A549 (cell line): ENCODE results near the gene TRIM2. TPM values are rescaled to one million over a fixed set of nuclear protein-coding genes. Genes with fewer than 3 reads are reported as not detected.

ENCODE experiments used
- ATAC-seq, 2 experiments: fragments of 200-7000 bp in 1 of 2; fragments of >200 bp in 1 of 2; cut with Nextera tagmentation in 1 of 2; cut with Tn5 transposase in 1 of 2; 3 replicates each; pipeline versions ENCODE4 v1.8.0 to v1.9.1; 2018 to 2020; ENCODE audit warnings: mild to moderate bottlenecking in 1 of 2, moderate library complexity in 1 of 2
- CTCF ChIA-PET: fragments of 300-600 bp; sonication (Branson Sonifier 250); formaldehyde crosslinking; extraction: SDS; loops from one replicate; lab custom pipeline; 2021; ENCODE audit warnings: antibody characterized with exemption, inconsistent platforms; lab: Yijun Ruan, JAX
- POLR2A ChIA-PET: fragments of 350-600 bp; formaldehyde crosslinking; extraction: SDS; loops from one replicate; lab custom pipeline; 2021; ENCODE audit warnings: antibody characterized with exemption, inconsistent platforms; lab: Yijun Ruan, JAX
- DNase-seq, 2 experiments: peaks; one replicate each; pipeline versions ENCODE4 v3.0.0 to v3.0.0-alpha.2; 2011 to 2016; ENCODE audit warnings: low read depth in 1 of 2, low spot score in 1 of 2
- FAIRE-seq: peaks from 2 replicates; lab custom pipeline; 2011; peaks lifted over from hg19 to GRCh38; lab: Jason Lieb, UNC
- H3K27ac ChIP-seq, 2 experiments: fragments of >200 bp; sonication (Bioruptor Twin); formaldehyde crosslinking; 3 replicates each; pipeline ENCODE4 v1.5.1; 2016 to 2017
- H3K4me1 ChIP-seq: fragments of >200 bp; sonication (Bioruptor Twin); formaldehyde crosslinking; 3 replicates; pipeline ENCODE4 v1.6.1; 2016
- H3K4me2 ChIP-seq: fragments of >200 bp; sonication (Bioruptor Twin); formaldehyde crosslinking; 3 replicates; pipeline ENCODE4 v1.6.1; 2016
- H3K4me3 ChIP-seq: fragments of >200 bp; sonication (Bioruptor Twin); formaldehyde crosslinking; 3 replicates; pipeline ENCODE4 v1.5.1; 2016
- H3K9me3 ChIP-seq: fragments of >200 bp; sonication (Bioruptor Twin); formaldehyde crosslinking; 3 replicates; pipeline ENCODE4 v1.6.1; 2016
- BCL3 ChIP-seq: fragments of >200 bp; sonication (Bioruptor Twin); formaldehyde crosslinking; IDR thresholded peaks from 3 replicates; pipeline ENCODE4 v1.6.1; 2016
- CBX2 ChIP-seq: fragments of 200-600 bp; sonication (generic); IDR thresholded peaks from 2 replicates; pipeline ENCODE4 v1.6.1; 2016; ENCODE audit warnings: low read depth, mild to moderate bottlenecking, borderline replicate concordance
- CEBPB ChIP-seq, 2 experiments: fragments of >200 bp in 1 of 2; sonication (Bioruptor Twin) in 1 of 2; formaldehyde crosslinking in 1 of 2; IDR thresholded peaks; 2 replicates each; pipeline ENCODE4 v1.6.1; 2012 to 2016
- CHD2 ChIP-seq: fragments of 150-350 bp; IDR thresholded peaks from 2 replicates; pipeline ENCODE4 v1.6.1; 2014; ENCODE audit warnings: low read length; ENCODE audit not compliant: partially characterized antibody
- CHD4 ChIP-seq: fragments of 200-600 bp; sonication (generic); IDR thresholded peaks from 2 replicates; pipeline ENCODE4 v1.6.1; 2016; ENCODE audit warnings: antibody characterized with exemption, mild to moderate bottlenecking, borderline replicate concordance
- EP300 ChIP-seq, 2 experiments: fragments of >200 bp; sonication (Bioruptor Twin); formaldehyde crosslinking; IDR thresholded peaks; 2 replicates in 1 of 2; 3 replicates in 1 of 2; pipeline ENCODE4 v1.6.1; 2016 to 2017
- ESRRA ChIP-seq: fragments of 150-350 bp; IDR thresholded peaks from 2 replicates; pipeline ENCODE4 v1.6.1; 2014; ENCODE audit warnings: mild to moderate bottlenecking, low read length, borderline replicate concordance
- FOSL2 ChIP-seq, 2 experiments: fragments of 450-650 bp in 1 of 2; fragments of >200 bp in 1 of 2; sonication (Bioruptor Twin) in 1 of 2; formaldehyde crosslinking; IDR thresholded peaks; 2 replicates each; pipeline versions ENCODE4 v1.5.0 to v1.6.1; 2016 to 2020; ENCODE audit warnings: mild to moderate bottlenecking in 1 of 2, moderate library complexity in 1 of 2
- GATA3 ChIP-seq: IDR thresholded peaks from 2 replicates; pipeline ENCODE4 v1.6.1; 2012; ENCODE audit warnings: borderline replicate concordance
- HES2 ChIP-seq: fragments of >200 bp; sonication (Bioruptor Twin); formaldehyde crosslinking; IDR thresholded peaks from 2 replicates; pipeline ENCODE4 v1.6.1; 2016
- HMGXB4 ChIP-seq: fragments of 250-450 bp; sonication (Bioruptor Pico); IDR thresholded peaks from 2 replicates; pipeline ENCODE4 v1.5.0; 2021; ENCODE audit warnings: mild to moderate bottlenecking, moderate library complexity, borderline replicate concordance
- HOXA7 ChIP-seq: fragments of 250-450 bp; sonication (Bioruptor Pico); IDR thresholded peaks from 2 replicates; pipeline ENCODE4 v1.5.0; 2020; ENCODE audit warnings: mild to moderate bottlenecking, moderate library complexity
- HOXB13 ChIP-seq: fragments of 250-450 bp; sonication (Bioruptor Pico); IDR thresholded peaks from 2 replicates; pipeline ENCODE4 v1.5.0; 2020; ENCODE audit warnings: low read depth, mild to moderate bottlenecking, moderate library complexity
- HOXB5 ChIP-seq: fragments of 250-450 bp; sonication (Bioruptor Pico); IDR thresholded peaks from 2 replicates; pipeline ENCODE4 v1.5.0; 2020; ENCODE audit warnings: mild to moderate bottlenecking, moderate library complexity
- KDM1A ChIP-seq: fragments of 200-600 bp; sonication (generic); IDR thresholded peaks from 2 replicates; pipeline ENCODE4 v1.6.1; 2016; ENCODE audit warnings: low read depth, mild to moderate bottlenecking
- MAFK ChIP-seq: fragments of 450-650 bp; IDR thresholded peaks from 2 replicates; pipeline ENCODE4 v1.6.1; 2014; ENCODE audit not compliant: partially characterized antibody
- MAZ ChIP-seq: fragments of 150-350 bp; IDR thresholded peaks from 2 replicates; pipeline ENCODE4 v1.6.1; 2014; ENCODE audit warnings: antibody characterized with exemption, low read depth, low read length, borderline replicate concordance
- NFE2L2 ChIP-seq: fragments of 150-350 bp; conservative IDR thresholded peaks from 2 replicates; pipeline ENCODE4 v1.6.1; 2014; ENCODE audit warnings: low read length
- NPAS2 ChIP-seq: fragments of 250-450 bp; sonication (Bioruptor Pico); IDR thresholded peaks from 2 replicates; pipeline ENCODE4 v1.8.0; 2022; ENCODE audit warnings: mild to moderate bottlenecking, moderate library complexity, borderline replicate concordance
- PBX3 ChIP-seq: IDR thresholded peaks from 2 replicates; pipeline ENCODE4 v1.6.1; 2012
- SMC3 ChIP-seq: fragments of >200 bp; sonication (Bioruptor Twin); formaldehyde crosslinking; IDR thresholded peaks from 3 replicates; pipeline ENCODE4 v1.6.1; 2018; ENCODE audit warnings: inconsistent platforms
- SREBF2 ChIP-seq: fragments of 450-650 bp; IDR thresholded peaks from 2 replicates; pipeline ENCODE4 v1.6.1; 2014; ENCODE audit warnings: mild to moderate bottlenecking, moderate library complexity
- TFCP2L1 ChIP-seq: fragments of 250-450 bp; sonication (Bioruptor Pico); IDR thresholded peaks from 2 replicates; pipeline ENCODE4 v1.5.0; 2021; ENCODE audit warnings: mild to moderate bottlenecking
- TP53 ChIP-seq: fragments of 250-450 bp; sonication (Bioruptor Pico); IDR thresholded peaks from 2 replicates; pipeline ENCODE4 v1.5.0; 2021; ENCODE audit warnings: mild to moderate bottlenecking, moderate library complexity
- USF2 ChIP-seq: fragments of 450-650 bp; IDR thresholded peaks from 2 replicates; pipeline ENCODE4 v1.6.1; 2014; ENCODE audit warnings: antibody characterized with exemption
- ZFP36 ChIP-seq: fragments of 450-650 bp; IDR thresholded peaks from 2 replicates; pipeline ENCODE4 v1.6.1; 2014; ENCODE audit warnings: borderline replicate concordance; ENCODE audit not compliant: partially characterized antibody
- ZNF302 ChIP-seq: fragments of 250-450 bp; sonication (Bioruptor Pico); IDR thresholded peaks from 2 replicates; pipeline ENCODE4 v1.9.0; 2021; ENCODE audit warnings: inconsistent platforms, mild to moderate bottlenecking, moderate library complexity
- WGBS: methylation state at CpG from one replicate; pipeline ENCODE4 v1.1.6; 2017; ENCODE audit errors: missing lambda C conversion rate; 5-methylcytosine and 5-hydroxymethylcytosine counted together
- polyA plus RNA-seq, 4 experiments: library from polyadenylated mRNA; depleted of rRNA in 3 of 4; stranded (reverse); fragments of >200 nt; fragmentation: RNase III in 1 of 4; extraction: RNeasy Plus Mini Kit Qiagen cat#74134 plus additional on column Dnase treatment in 1 of 4; gene quantifications; 2 replicates in 3 of 4; 3 replicates in 1 of 4; pipeline ENCODE4 v1.2.3, GENCODE V29; 2011 to 2017

The TRIM2 gene
- polyA plus RNA-seq, 2 of the 4 experiments (the other 2 are of a cell fraction), result 0.92 to 1.4 TPM

GRCh38 chr4:153215921-153216320, 11.7 kb downstream of the TRIM2 start (continued):
- no peak for TF ChIP-seq HMGXB4 (CRISPR knock-in tag)
- TF ChIP-seq TFCP2L1 (CRISPR knock-in tag), result no peak
- TF ChIP-seq CHD2, result no peak
- TF ChIP-seq SMC3, result no peak
- no peak for TF ChIP-seq CEBPB (IDR thresholded peaks at IDR 0.05)

- no peak for FAIRE-seq
- no peaks in the 10 kb centered on the region for H3K9me3 ChIP-seq
- TF ChIP-seq EP300 (IDR thresholded peaks at IDR 0.05), result no peak
- TF ChIP-seq MAFK, result no peak
- no peak for TF ChIP-seq CHD2
- no peak for TF ChIP-seq NFE2L2
- no peak for TF ChIP-seq HOXA7 (CRISPR knock-in tag)
- TF ChIP-seq HES2, result no peak
- TF ChIP-seq NPAS2 (CRISPR knock-in tag), result no peak
- no peak for TF ChIP-seq CHD4
- no peak for TF ChIP-seq USF2
These were observed 12.3 kb downstream of the TRIM2 start for GRCh38 chr4:153216546-153216945.

GRCh38 chr4:153217440-153217839, 13.2 kb downstream of the TRIM2 start:
- Histone ChIP-seq H3K27ac (no peak overlapping the region), H3K4me1 (no peaks in the 10 kb centered on the region), H3K9me3 (no peaks in the 10 kb centered on the region), H3K4me3 (no peak overlapping the region), H3K4me2 (no peak overlapping the region)
- TF ChIP-seq ZNF302 (CRISPR knock-in tag) (no peak), CBX2 (no peak), SREBF2 (no peak), GATA3 (no peak), PBX3 (no peak)
- ChIA-PET POLR2A (no interaction called here), CTCF (no interaction called here)
- ATAC-seq (no peak), FAIRE-seq (no peak), DNase-seq (no peak)

More at GRCh38 chr4:153216546-153216945, 12.3 kb downstream of the TRIM2 start:
- DNase-seq (no peak), ATAC-seq (no peak)
- no peak overlapping the region for H3K27ac ChIP-seq
- H3K4me3 ChIP-seq, result no peak overlapping the region
- H3K4me1 ChIP-seq, result no peaks in the 10 kb centered on the region
- H3K4me2 ChIP-seq, result no peak overlapping the region
- ChIA-PET CTCF (no interaction called here), POLR2A (no interaction called here)
- 56% methylated on average over 4 of the region's 4 CpGs for WGBS

GRCh38 chr4:153218961-153219360, 14.7 kb downstream of the TRIM2 start:
- CTCF ChIA-PET, result no interaction called here
- POLR2A ChIA-PET, result no interaction called here
- 73% methylated on average over 3 of the region's 3 CpGs for WGBS
- no peak overlapping the region for H3K4me3 ChIP-seq
- DNase-seq (no peak), ATAC-seq (no peak), FAIRE-seq (no peak)
- H3K9me3 ChIP-seq, result no peaks in the 10 kb centered on the region
- no peaks in the 10 kb centered on the region for H3K4me1 ChIP-seq
- H3K4me2 ChIP-seq, result no peak overlapping the region
- no peak overlapping the region for H3K27ac ChIP-seq
- TF ChIP-seq KDM1A, result no peak
- TF ChIP-seq MAZ, result no peak
- TF ChIP-seq ZFP36, result no peak
- no peak for TF ChIP-seq TP53 (CRISPR knock-in tag)
- no peak for TF ChIP-seq GATA3
- TF ChIP-seq NFE2L2, result no peak
- TF ChIP-seq HMGXB4 (CRISPR knock-in tag), result no peak
- no peak for TF ChIP-seq ESRRA
- TF ChIP-seq HOXB5 (CRISPR knock-in tag), result no peak
- no peak for TF ChIP-seq HOXB13
- TF ChIP-seq SREBF2, result no peak
- no peak for TF ChIP-seq FOSL2 (IDR thresholded peaks at IDR 0.05)
- no peak for TF ChIP-seq FOSL2 (CRISPR knock-in tag; IDR thresholded peaks at IDR 0.05)
- no peak for TF ChIP-seq BCL3
- TF ChIP-seq CBX2, result no peak
